Measurements from ENCODE around the gene CNPY1. TPM values are rescaled to one million over a fixed set of nuclear protein-coding genes. Genes with fewer than 3 reads are reported as not detected.

CNPY1 gene
- total RNA-seq, 1 donor from 2014 or later, result not detected

DNA sequence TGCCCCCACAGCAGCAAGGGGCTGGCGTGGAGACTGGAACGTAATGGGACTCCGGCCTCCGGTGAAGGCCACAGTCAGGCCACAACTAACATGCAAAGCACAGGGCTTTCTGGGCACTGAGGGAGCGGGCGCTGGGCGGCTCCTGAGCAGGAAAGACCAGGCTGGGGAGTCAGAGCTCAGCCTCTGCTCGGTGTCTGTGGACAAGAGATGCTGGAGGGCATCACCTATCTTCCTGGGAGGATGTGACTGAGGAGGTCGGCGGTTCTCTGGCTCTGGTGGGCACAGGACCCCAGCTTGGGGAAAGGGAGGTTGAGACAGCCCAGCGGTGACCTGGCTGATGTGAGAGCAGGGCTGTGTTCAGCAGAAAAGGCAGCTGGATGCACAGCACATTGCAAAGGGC lies 11.7 kb downstream of the CNPY1 start:
- Histone ChIP-seq H3K27ac (ENCODE audit: low read depth, low read length) (no peak overlapping the region), H4K20me1 (ENCODE audit: insufficient read depth, low read length) (no peaks in the 10 kb centered on the region), H2AFZ (ENCODE audit: low read depth, low read length) (no peak overlapping the region), H3K79me2 (ENCODE audit: insufficient read depth, low read length) (no peaks in the 10 kb centered on the region), H3K4me3 (ENCODE audit: insufficient read depth, low read depth, low read length) (no peak overlapping the region), H3K4me2 (ENCODE audit: low read length) (no peak overlapping the region), H3K27me3 (ENCODE audit: insufficient read depth, low read length) (peaks cover 48% of the 10 kb centered on the region), H3K36me3 (ENCODE audit: insufficient read depth, low read length) (no peaks in the 10 kb centered on the region), H3K9me3 (ENCODE audit: insufficient read depth, low read depth, low read length) (no peaks in the 10 kb centered on the region), H3K9ac (ENCODE audit: low read length) (no peak overlapping the region), H3K4me1 (ENCODE audit: insufficient read depth, low read length) (peaks cover 4% of the 10 kb centered on the region)
- no peak overlapping the region for H3K4me3 Mint-ChIP-seq (ENCODE audit: unreplicated experiment)
- no peak for FAIRE-seq
- H3K36me3 Mint-ChIP-seq (ENCODE audit: low read depth, unreplicated experiment), result no peaks in the 10 kb centered on the region
- H3K4me1 Mint-ChIP-seq (ENCODE audit: low read depth, unreplicated experiment), result no peaks in the 10 kb centered on the region
- peaks cover 78% of the 10 kb centered on the region for H3K27me3 Mint-ChIP-seq (ENCODE audit: low read depth, unreplicated experiment)
- TF ChIP-seq, protein P1, sequence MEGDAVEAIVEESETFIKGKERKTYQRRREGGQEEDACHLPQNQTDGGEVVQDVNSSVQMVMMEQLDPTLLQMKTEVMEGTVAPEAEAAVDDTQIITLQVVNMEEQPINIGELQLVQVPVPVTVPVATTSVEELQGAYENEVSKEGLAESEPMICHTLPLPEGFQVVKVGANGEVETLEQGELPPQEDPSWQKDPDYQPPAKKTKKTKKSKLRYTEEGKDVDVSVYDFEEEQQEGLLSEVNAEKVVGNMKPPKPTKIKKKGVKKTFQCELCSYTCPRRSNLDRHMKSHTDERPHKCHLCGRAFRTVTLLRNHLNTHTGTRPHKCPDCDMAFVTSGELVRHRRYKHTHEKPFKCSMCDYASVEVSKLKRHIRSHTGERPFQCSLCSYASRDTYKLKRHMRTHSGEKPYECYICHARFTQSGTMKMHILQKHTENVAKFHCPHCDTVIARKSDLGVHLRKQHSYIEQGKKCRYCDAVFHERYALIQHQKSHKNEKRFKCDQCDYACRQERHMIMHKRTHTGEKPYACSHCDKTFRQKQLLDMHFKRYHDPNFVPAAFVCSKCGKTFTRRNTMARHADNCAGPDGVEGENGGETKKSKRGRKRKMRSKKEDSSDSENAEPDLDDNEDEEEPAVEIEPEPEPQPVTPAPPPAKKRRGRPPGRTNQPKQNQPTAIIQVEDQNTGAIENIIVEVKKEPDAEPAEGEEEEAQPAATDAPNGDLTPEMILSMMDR (IDR thresholded peaks at IDR 0.05; ENCODE audit: insufficient read depth, low read depth, low read length), result no peak
- TF ChIP-seq EZH2 (IDR thresholded peaks at IDR 0.05; ENCODE audit: insufficient read depth, low read length), result no peak
- H3K9me3 Mint-ChIP-seq (ENCODE audit: unreplicated experiment), result peaks cover 2% of the 10 kb centered on the region
- H3K27ac Mint-ChIP-seq (ENCODE audit: unreplicated experiment), result no peak overlapping the region
- no peak for DNase-seq (ENCODE audit: low read depth)

DNA sequence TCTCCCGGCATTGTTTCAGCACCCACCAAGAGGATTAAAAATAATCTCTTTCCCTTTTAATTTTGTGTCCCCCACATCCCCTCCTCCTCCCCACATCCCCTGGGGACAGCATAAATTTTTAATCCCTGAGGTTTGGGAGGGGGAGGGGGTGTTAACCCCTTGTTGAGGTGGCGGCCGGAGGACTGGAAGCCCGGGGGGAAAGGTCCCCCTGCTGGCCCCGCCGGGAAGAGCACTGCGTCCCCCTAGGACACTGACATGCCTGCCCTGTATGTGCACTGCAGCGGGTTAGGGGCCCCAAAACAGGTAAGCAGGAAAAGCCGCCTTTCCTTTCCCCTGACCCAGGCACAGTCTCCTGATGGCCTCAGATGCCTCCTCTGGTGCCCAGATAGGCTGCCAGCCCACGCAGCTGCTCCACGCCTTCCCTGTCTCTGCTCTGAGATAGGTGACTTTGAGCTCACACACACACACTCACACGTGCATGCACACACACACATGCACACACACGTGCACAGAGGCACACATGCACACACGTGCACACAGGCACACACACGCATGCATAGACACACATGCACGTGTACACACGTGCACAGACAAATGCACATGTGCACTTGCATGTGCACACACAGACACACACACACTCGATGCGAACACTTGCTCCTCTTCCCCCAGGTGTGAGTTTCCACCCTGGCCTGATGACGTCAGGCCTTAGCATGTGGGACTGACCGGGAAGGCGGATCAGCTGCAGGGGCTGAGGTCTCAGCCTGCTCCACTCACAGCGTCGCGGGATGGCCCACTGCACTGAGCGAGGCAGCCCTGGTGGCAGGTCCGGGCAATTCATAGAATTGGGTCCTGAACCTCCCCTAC lies 12.3 kb downstream of the CNPY1 start:
- Histone ChIP-seq H3K4me2 (ENCODE audit: low read length) (peak overlapping the region; percentile 73), H3K9me3 (ENCODE audit: insufficient read depth, low read depth, low read length) (no peaks in the 10 kb centered on the region), H3K4me3 (ENCODE audit: insufficient read depth, low read depth, low read length) (no peak overlapping the region), H3K27ac (ENCODE audit: low read depth, low read length) (no peak overlapping the region), H2AFZ (ENCODE audit: low read depth, low read length) (no peak overlapping the region), H3K9ac (ENCODE audit: low read length) (no peak overlapping the region), H3K27me3 (ENCODE audit: insufficient read depth, low read length) (peaks cover 46% of the 10 kb centered on the region), H3K36me3 (ENCODE audit: insufficient read depth, low read length) (no peaks in the 10 kb centered on the region), H3K79me2 (ENCODE audit: insufficient read depth, low read length) (no peaks in the 10 kb centered on the region), H3K4me1 (ENCODE audit: insufficient read depth, low read length) (peaks cover 4% of the 10 kb centered on the region), H4K20me1 (ENCODE audit: insufficient read depth, low read length) (no peaks in the 10 kb centered on the region)
- Mint-ChIP-seq H3K36me3 (ENCODE audit: low read depth, unreplicated experiment) (no peaks in the 10 kb centered on the region), H3K9me3 (ENCODE audit: unreplicated experiment) (peaks cover 2% of the 10 kb centered on the region), H3K4me3 (ENCODE audit: unreplicated experiment) (peak overlapping the region; percentile 73), H3K27ac (ENCODE audit: unreplicated experiment) (no peak overlapping the region), H3K27me3 (ENCODE audit: low read depth, unreplicated experiment) (peaks cover 76% of the 10 kb centered on the region), H3K4me1 (ENCODE audit: low read depth, unreplicated experiment) (no peaks in the 10 kb centered on the region)
- no peak for TF ChIP-seq EZH2 (IDR thresholded peaks at IDR 0.05; ENCODE audit: insufficient read depth, low read length)
- TF ChIP-seq, protein P1 (IDR thresholded peaks at IDR 0.05; ENCODE audit: insufficient read depth, low read depth, low read length), result peak; percentile 27
- FAIRE-seq (no peak), DNase-seq (ENCODE audit: low read depth) (no peak)
